Activated CD4-positive, alpha-beta T cell treated with anti-CD3 and anti-CD28 coated beads for 48 hours (primary cell): ENCODE results near the gene ZNF860.
A peak's percentile ranks its signal among the peaks of the same experiment; 100 is the strongest.

Source experiments
- DNase-seq: peaks from one replicate; pipeline ENCODE4 v3.0.0-alpha.2; 2020

ZNF860 gene

DNA sequence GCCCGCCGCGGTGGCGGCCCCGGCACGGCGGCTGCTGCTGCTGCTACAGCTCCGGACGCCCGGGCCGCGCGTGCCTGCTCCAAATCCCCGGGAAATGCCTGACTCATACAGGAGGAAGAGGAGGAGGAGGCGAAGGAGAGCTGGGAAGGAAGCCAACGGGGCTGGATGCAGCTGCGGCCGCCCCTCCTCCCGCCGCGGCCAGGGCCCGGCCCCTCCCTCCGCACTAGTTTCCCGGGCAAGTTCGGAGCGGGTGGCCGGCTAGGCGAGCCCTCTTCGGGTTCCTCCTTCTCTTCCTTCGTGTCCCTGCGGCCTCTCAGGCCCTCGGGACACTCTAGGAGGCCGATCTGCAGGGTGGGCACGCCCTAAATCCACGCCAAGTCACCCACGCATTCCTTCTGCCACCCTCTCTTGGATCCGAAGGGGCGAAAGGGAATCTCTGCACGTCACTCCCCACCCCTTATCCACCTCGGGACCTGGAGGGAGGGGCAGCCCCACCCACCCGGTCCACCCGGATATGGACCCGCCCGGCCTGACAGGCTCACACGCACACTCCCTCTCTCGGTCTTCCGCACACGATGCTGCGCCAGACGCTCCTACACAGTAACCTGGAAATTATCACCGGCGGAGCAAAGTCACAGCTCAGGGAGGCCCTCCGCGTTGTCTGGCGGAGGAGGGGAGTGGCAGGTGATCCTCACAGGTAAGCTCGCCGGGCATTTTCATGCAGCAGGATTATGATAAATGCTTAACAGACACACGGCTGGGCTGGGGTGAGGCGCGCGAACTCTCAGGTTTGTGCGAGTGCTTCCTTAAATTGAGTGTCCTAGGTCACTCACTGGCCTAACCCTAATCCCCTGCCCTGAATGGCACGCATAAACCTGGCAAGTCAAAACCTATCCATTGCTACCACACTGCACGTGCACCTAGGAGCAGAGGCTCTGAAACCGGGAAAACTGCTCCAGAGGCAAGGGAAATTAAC, at the start of gene ZNF860, which contains the start of gene OSBPL10:
ZNF860 (plus strand) TSS at position 545 of the 976 bp plus-strand sequence. CDS start 7,330 bp downstream, outside the sequence.
OSBPL10 (minus strand) TSS at position 57 of the 976 bp plus-strand sequence. CDS start 83 bp downstream, outside the sequence.
- DNase-seq, result peak; percentile 52

DNA sequence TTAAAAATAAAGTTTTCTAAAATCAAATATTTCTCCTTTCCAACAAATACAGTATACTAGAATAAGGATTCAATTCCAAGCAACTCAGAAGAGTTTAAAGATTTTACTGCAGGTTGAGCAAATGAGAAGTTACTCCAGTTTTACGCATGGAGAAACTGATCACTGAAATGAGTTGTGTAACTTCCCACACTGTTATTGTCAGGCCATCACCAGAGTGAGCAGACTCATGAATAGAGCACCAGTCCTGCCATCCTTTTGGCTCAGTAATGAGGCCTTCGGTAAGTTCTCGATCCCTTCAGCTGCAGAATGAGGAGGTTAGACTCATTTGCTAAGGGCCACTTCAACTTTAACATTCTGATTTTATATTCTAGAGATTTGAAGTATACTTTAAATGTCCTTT, 48.6 kb upstream of the ZNF860 start:
- no peak for DNase-seq

- DNase-seq, result no peak
Observed at GRCh38 chr3:31934018-31934417, 47.5 kb upstream of the ZNF860 start.

DNA sequence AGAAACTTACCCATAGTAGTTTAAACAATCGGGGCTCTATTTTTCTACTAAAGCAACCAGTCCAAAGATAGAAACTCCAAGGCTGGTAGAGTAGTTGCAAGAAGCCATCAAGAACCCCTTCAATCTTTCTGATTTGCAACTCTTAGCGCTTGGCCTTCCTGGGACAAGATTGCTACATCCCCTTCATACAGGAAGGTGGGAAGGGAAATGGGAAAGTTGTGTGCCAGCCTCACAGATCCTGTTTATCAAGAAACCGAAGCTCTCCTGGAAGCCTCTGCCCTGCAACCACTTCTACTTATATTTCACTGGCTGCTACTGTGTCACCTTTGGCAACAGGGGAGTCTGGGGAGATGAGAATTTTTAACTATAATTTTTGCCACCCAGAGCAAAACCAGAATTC, 46.7 kb upstream of the ZNF860 start:
- no peak for DNase-seq

GRCh38 chr3:31936420-31937060, 45.0 kb upstream of the ZNF860 start:
- no peak for DNase-seq

GRCh38 chr3:31937225-31937624, 44.3 kb upstream of the ZNF860 start:
- DNase-seq, result no peak

GRCh38 chr3:31942446-31942845, 39.1 kb upstream of the ZNF860 start:
- no peak for DNase-seq

- no peak for DNase-seq
Observed at GRCh38 chr3:31943041-31943440, 38.5 kb upstream of the ZNF860 start.

- no peak for DNase-seq
Observed at GRCh38 chr3:31945738-31946052, 35.9 kb upstream of the ZNF860 start.

- DNase-seq, result no peak
Observed at GRCh38 chr3:31946484-31947081, 35.0 kb upstream of the ZNF860 start.

- DNase-seq, result no peak
Observed at GRCh38 chr3:31947162-31947561, 34.4 kb upstream of the ZNF860 start.

- no peak for DNase-seq
Observed at GRCh38 chr3:31947671-31948091, 33.9 kb upstream of the ZNF860 start.

DNA sequence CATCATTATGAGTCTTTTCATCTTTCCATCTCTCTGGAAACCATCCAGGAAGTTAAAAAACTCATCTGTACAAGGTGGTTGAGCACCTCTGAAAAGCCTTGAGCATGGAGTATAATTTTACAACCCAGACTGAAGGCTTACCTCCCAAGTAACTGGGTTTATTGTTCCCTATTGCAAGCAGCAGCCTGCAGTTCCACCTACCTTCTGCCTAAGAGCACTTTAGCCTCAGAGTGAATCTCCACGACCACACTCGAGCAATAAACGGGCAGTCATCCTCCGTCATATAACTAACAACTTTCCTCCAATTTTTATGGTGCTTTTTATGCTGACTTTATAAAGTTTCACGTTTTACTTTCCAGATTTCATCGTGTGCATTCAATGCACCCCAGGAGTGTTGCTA, 33.3 kb upstream of the ZNF860 start:
- DNase-seq, result no peak

- DNase-seq, result no peak
Observed at GRCh38 chr3:31952205-31952604, 29.3 kb upstream of the ZNF860 start.

DNA sequence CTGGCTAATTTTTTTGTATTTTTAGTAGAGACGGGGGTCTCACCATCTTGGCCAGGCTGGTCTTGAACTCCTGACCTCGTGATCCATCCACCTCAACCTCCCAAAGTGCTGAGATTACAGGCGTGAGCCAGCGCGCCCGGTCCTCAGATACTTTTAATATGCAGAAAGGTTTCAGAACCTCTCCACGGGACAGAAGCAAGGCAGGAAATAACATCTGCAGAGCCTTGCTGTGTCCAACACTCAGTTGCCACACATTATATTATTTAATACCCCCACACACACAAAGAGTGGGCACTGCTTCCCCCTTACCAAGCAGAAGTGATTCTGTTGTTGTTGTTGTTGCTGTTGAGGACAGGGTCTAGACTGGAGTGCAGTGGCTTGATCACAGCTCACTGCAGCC, 28.5 kb upstream of the ZNF860 start:
- no peak for DNase-seq

- no peak for DNase-seq
Observed at GRCh38 chr3:31953636-31954035, 27.9 kb upstream of the ZNF860 start.

DNA sequence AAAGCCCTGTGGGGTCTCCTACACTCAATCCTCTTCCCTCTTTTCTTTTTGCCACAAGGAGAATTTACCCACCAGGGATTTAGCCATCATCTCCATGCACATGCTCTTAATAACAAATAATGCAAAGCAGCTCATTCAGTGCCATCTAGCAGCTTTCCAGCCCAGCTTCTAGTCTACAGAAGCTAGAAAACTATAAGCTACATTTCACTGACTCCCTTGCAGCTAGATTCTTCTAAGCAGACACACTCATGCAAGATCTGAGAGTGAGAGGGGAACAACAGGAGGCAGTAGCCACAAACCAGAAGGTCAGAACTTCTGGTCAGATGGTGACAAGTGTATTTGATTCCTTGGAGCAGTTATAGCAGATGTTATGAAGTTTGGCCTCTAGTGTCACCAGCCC, 26.0 kb upstream of the ZNF860 start:
- DNase-seq, result no peak

DNA sequence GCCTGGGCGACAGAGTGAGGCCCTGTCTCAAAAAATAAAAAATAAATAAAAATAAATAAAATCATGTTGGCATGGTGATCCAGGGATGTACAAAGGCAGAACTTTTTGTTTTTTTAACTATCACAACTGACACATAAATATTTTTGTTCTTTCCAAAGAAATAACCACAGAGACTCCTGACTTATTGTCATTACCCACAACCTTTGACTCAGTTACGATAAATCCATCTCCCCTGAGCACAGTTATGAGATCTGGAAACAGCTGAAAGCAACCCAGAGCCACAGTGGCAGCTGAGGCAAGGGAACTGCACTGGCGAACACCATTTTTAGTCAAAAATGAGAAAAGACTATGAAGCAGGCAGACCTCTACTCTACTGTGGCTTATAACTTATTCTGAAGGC, 24.4 kb upstream of the ZNF860 start:
- DNase-seq, result no peak

GRCh38 chr3:31958701-31959152, 22.8 kb upstream of the ZNF860 start:
- no peak for DNase-seq

DNA sequence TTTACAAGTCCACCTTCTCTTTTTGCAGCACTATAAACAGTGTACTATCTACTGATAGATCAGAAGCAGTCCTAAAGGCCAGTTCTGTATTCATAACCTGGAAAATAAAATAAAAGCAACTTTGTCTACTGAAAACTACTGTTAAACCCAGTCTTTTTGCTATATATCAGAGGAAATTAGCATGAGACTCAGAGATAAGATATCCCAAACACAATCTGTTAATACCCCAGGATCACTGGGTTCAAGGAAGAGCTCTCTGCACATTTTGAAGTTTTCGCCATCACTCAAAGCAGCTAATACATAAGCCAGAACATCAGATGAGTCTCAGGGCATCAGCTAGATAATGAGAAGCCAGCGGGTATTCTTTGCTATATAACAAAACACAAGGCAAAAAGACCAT, 22.3 kb upstream of the ZNF860 start:
- DNase-seq, result no peak

DNA sequence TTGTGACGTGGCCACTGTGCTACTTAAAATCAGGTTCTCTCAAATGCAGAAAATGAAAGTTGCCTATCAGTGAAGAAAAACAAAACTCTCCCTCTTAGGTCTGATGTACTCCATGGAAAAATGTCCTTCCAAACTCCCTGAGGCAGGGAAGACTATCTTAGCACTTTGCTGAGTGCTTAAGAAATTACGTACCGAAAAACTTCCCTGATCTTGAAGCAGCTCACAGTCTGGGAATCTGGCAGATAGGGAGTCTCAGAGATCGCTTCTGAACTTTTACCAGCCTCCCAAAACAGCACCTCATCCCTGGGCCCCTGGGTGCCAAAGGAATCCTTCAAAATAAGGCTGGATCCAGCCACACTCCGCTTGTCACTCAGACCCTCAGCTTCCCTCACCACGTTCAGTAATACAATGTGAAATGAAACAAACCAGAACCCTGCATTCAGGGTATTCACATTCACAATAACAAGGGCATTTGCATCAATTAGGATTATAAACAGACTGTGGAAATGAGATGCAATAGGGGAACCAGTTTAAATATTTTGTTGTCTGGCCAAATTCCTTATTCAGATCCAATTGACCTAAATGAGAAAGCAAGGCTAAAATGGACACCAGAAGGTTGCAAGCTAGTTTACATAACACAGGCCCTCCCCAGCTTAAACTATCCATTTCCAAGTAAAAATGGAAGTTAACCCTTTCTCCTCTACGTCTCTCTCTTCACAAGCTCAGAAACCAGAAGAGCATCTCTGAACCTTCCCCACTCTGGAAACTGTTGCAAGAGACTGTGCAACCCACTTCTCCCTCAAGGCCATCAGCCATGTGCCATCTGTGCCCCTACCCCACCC, 21.4 kb upstream of the ZNF860 start:
- no peak for DNase-seq

- DNase-seq, result no peak
Observed at GRCh38 chr3:31960793-31961431, 20.6 kb upstream of the ZNF860 start.
